SK-N-SH treated with all-trans-retinoic acid at 6 μM for 48 hours (cell line): ENCODE results near the gene TTC16.

Experiments
- BACH2 ChIP-seq: fragments of 250-450 bp; sonication (Bioruptor Pico); IDR thresholded peaks from 2 replicates; pipeline ENCODE4 v1.9.0; 2021; ENCODE audit warnings: mild to moderate bottlenecking, borderline replicate concordance
- CREB5 ChIP-seq: fragments of 250-450 bp; sonication (Bioruptor Pico); IDR thresholded peaks from 2 replicates; pipeline ENCODE4 v1.5.1; 2020; ENCODE audit warnings: low read depth, mild to moderate bottlenecking, moderate library complexity
- RARB ChIP-seq: fragments of 250-450 bp; sonication (Bioruptor Pico); IDR thresholded peaks from 2 replicates; pipeline ENCODE4 v1.8.0; 2021; ENCODE audit warnings: mild to moderate bottlenecking, moderate library complexity
- TCF4 ChIP-seq: fragments of 250-450 bp; sonication (Bioruptor Pico); IDR thresholded peaks from 2 replicates; pipeline ENCODE4 v1.8.0; 2021; ENCODE audit warnings: mild to moderate bottlenecking, moderate library complexity, borderline replicate concordance
- ZFP3 ChIP-seq: fragments of 250-450 bp; sonication (Bioruptor Pico); IDR thresholded peaks from 2 replicates; pipeline ENCODE4 v1.5.0; 2020; ENCODE audit warnings: mild to moderate bottlenecking, moderate library complexity
- ZNF8 ChIP-seq: fragments of 450-650 bp; formaldehyde crosslinking; IDR thresholded peaks from 2 replicates; pipeline ENCODE4 v1.5.0; 2020; ENCODE audit warnings: mild to moderate bottlenecking, moderate library complexity

- TF ChIP-seq RARB (CRISPR knock-in tag): no peak
- TF ChIP-seq CREB5: no peak
- TF ChIP-seq ZFP3 (CRISPR knock-in tag): no peak
- TF ChIP-seq TCF4: no peak
- no peak for TF ChIP-seq BACH2 (CRISPR knock-in tag)
- no peak for TF ChIP-seq ZNF8 (CRISPR knock-in tag)
Observed at GRCh38 chr9:127770583-127770904, 54.7 kb downstream of the TTC16 start.
